HG03159 (cell line): ENCODE results near the gene RITA1.
"Not testable (repeated sequence)": the region's sequence is repeated elsewhere in the genome, so short reads cannot be mapped to it uniquely, and the experiment has no call there.

ENCODE experiments used
- ATAC-seq: cut with Tn5 transposase; IDR thresholded peaks from one replicate; pipeline ENCODE4 v1.9.1; 2021; ENCODE audit warnings: mild to moderate bottlenecking, moderate library complexity; ENCODE audit not compliant: unreplicated experiment

The RITA1 gene

GRCh38 chr12:113185180-113186032, at the start of gene RITA1, which contains the start of gene DDX54:
Gene RITA1, plus strand, starts transcription at chr12:113185721. Its CDS starts 1,026 bp downstream, at chr12:113186747.
Gene DDX54, minus strand, starts transcription at chr12:113185478. Its CDS starts 27 bp downstream, at chr12:113185451.
- ATAC-seq, result peak; percentile 42

GRCh38 chr12:113136128-113136989, 49.2 kb upstream of the RITA1 start:
- no peak for ATAC-seq

GRCh38 chr12:113136990-113137511, 48.5 kb upstream of the RITA1 start:
- no peak for ATAC-seq

- ATAC-seq, result no peak
Observed at GRCh38 chr12:113137861-113138783, 47.4 kb upstream of the RITA1 start.

GRCh38 chr12:113138826-113139225, 46.7 kb upstream of the RITA1 start:
- ATAC-seq, result no peak

- ATAC-seq, result no peak
Observed at GRCh38 chr12:113140706-113141105, 44.8 kb upstream of the RITA1 start.

- not testable (repeated sequence) for ATAC-seq
Observed at GRCh38 chr12:113141716-113142115, 43.8 kb upstream of the RITA1 start.

- no peak for ATAC-seq
Observed at GRCh38 chr12:113142173-113142885, 43.2 kb upstream of the RITA1 start.

GRCh38 chr12:113142886-113143332, 42.6 kb upstream of the RITA1 start:
- no peak for ATAC-seq

- ATAC-seq, result no peak
Observed at GRCh38 chr12:113143959-113144358, 41.6 kb upstream of the RITA1 start.

GRCh38 chr12:113144806-113145205, 40.7 kb upstream of the RITA1 start:
- ATAC-seq, result no peak

- no peak for ATAC-seq
Observed at GRCh38 chr12:113145720-113146551, 39.6 kb upstream of the RITA1 start.

GRCh38 chr12:113146999-113147398, 38.5 kb upstream of the RITA1 start:
- ATAC-seq, result no peak

GRCh38 chr12:113149361-113150150, 36.0 kb upstream of the RITA1 start, which contains the start of gene CFAP73:
Gene CFAP73, plus strand, starts transcription at chr12:113149724. Its CDS starts 134 bp downstream, at chr12:113149858.
- no peak for ATAC-seq

GRCh38 chr12:113151655-113152054, 33.9 kb upstream of the RITA1 start:
- ATAC-seq, result no peak

GRCh38 chr12:113152196-113152834, 33.2 kb upstream of the RITA1 start:
- no peak for ATAC-seq
